SK-N-MC (cell line): ENCODE measurements around the gene PRDX6.

Source experiments
- EZH2 ChIP-seq: fragments of 200-600 bp; sonication (generic); IDR thresholded peaks from one replicate; pipeline ENCODE4 v1.6.1; 2017; ENCODE audit warnings: antibody characterized with exemption
- POLR2AphosphoS5 ChIP-seq: IDR thresholded peaks from 2 replicates; pipeline ENCODE4 v1.6.1; 2012; ENCODE audit warnings: mild to moderate bottlenecking, low read depth, low read length, borderline replicate concordance

DNA sequence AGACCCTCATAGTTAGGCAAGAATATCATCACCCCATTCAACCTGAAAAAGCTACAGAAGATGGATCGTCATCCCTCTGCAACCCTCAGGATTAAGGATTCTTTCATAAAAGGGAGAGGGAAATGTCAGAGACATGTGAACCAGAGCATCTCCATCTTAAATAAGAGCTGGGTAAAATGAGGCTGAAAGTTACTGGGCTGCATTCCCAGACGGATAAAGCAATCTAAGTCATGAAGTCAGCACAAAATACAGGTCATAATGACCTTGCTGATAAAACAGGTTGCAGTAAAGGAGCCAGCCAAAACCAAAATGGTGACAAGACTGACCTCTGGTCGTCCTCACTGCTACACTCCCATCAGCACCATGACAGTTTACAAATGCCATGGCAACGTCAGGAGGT lies 22.6 kb downstream of the PRDX6 start:
- TF ChIP-seq POLR2AphosphoS5 (no peak), EZH2 (no peak)
